CD14-positive monocyte (primary cell): ENCODE measurements around the gene SRRD. TPM values are rescaled to one million over a fixed set of nuclear protein-coding genes. Genes with fewer than 3 reads are reported as not detected.

ENCODE experiments used
- DNase-seq, 3 donors: peaks; one replicate each; pipeline ENCODE4 v3.0.0-alpha.2; 2011 to 2022
- H2AFZ ChIP-seq: 2 replicates; pipeline ENCODE4 v1.6.0; 2012; ENCODE audit warnings: mild to moderate bottlenecking, low read depth, low read length, inconsistent platforms; ENCODE audit not compliant: insufficient read depth, poor library complexity, severe bottlenecking
- H3K27ac ChIP-seq, 2 donors: 1 replicate in 1 of 2; 2 replicates in 1 of 2; pipeline ENCODE4 v1.5.1; 2012 to 2013; ENCODE audit warnings: low read length in 2 of 2, control low read depth in 1 of 2, inconsistent platforms in 1 of 2, low read depth in 1 of 2, mild to moderate bottlenecking in 1 of 2
- H3K27me3 ChIP-seq, 2 donors: one replicate each; pipeline versions ENCODE4 v1.6.0 to v1.6.1; 2011 to 2013; ENCODE audit warnings: low read length in 2 of 2; ENCODE audit not compliant: control insufficient read depth in 2 of 2, insufficient read depth in 2 of 2
- H3K36me3 ChIP-seq, 2 donors: replicated peaks in 1 of 2; 1 replicate in 1 of 2; 2 replicates in 1 of 2; pipeline versions ENCODE4 v1.5.1 to v1.6.1; 2012 to 2013; ENCODE audit warnings: low read length in 2 of 2, control low read depth in 1 of 2, inconsistent platforms in 1 of 2, mild to moderate bottlenecking in 1 of 2; ENCODE audit not compliant: insufficient read depth in 2 of 2, control insufficient read depth in 1 of 2
- H3K4me1 ChIP-seq, 2 donors: 1 replicate in 1 of 2; 2 replicates in 1 of 2; pipeline versions ENCODE4 v1.5.1 to v1.6.1; 2012 to 2013; ENCODE audit warnings: low read length in 2 of 2, control low read depth in 1 of 2, inconsistent platforms in 1 of 2, mild to moderate bottlenecking in 1 of 2, moderate library complexity in 1 of 2; ENCODE audit not compliant: insufficient read depth in 2 of 2, control insufficient read depth in 1 of 2
- H3K4me2 ChIP-seq: replicated peaks from 2 replicates; pipeline ENCODE3; 2012; ENCODE audit warnings: low read length, moderate library complexity, mild to moderate bottlenecking; ENCODE audit not compliant: poor library complexity, severe bottlenecking; ENCODE audit errors: extremely low read depth
- H3K4me3 ChIP-seq, 3 experiments: fragments of 200-600 bp in 1 of 3; sonication (generic) in 1 of 3; replicated peaks in 1 of 3; 1 replicate in 2 of 3; 2 replicates in 1 of 3; pipeline ENCODE4 v1.5.1; 2011 to 2013; ENCODE audit warnings: low read length in 3 of 3, mild to moderate bottlenecking in 3 of 3, control low read depth in 2 of 3, low read depth in 2 of 3, inconsistent platforms in 1 of 3, moderate library complexity in 1 of 3
- H3K79me2 ChIP-seq: 2 replicates; pipeline ENCODE4 v1.6.0; 2012; ENCODE audit warnings: mild to moderate bottlenecking, control low read depth, inconsistent platforms, low read length, moderate library complexity; ENCODE audit not compliant: insufficient read depth
- H3K9ac ChIP-seq: 2 replicates; pipeline ENCODE4 v1.6.0; 2017; ENCODE audit warnings: low read length, mild to moderate bottlenecking; ENCODE audit not compliant: insufficient read depth, poor library complexity, severe bottlenecking
- H3K9me3 ChIP-seq, 2 donors: replicated peaks in 1 of 2; 1 replicate in 1 of 2; 2 replicates in 1 of 2; pipeline versions ENCODE4 v1.5.1 to v1.6.1; 2012 to 2013; ENCODE audit warnings: low read length in 2 of 2, control low read depth in 1 of 2; ENCODE audit not compliant: control insufficient read depth in 1 of 2, insufficient read depth in 1 of 2
- H4K20me1 ChIP-seq: 2 replicates; pipeline ENCODE4 v1.6.0; 2012; ENCODE audit warnings: mild to moderate bottlenecking, low read length, control low read depth, moderate library complexity; ENCODE audit not compliant: insufficient read depth
- H3K27ac Mint-ChIP-seq, 7 donors: one replicate each; pipeline ENCODE4 v1.8.0; 2020; ENCODE audit warnings: mild to moderate bottlenecking in 7 of 7, mixed read lengths in 7 of 7, moderate library complexity in 6 of 7, inconsistent platforms in 2 of 7
- H3K27me3 Mint-ChIP-seq, 3 donors: one replicate each; pipeline ENCODE4 v1.8.0; 2021 to 2022; ENCODE audit warnings: low read depth in 3 of 3, mild to moderate bottlenecking in 3 of 3, mixed read lengths in 3 of 3, moderate library complexity in 3 of 3, inconsistent platforms in 1 of 3
- H3K36me3 Mint-ChIP-seq, 2 donors: one replicate each; pipeline ENCODE4 v1.8.0; 2020; ENCODE audit warnings: mixed read lengths in 2 of 2, inconsistent platforms in 1 of 2, mild to moderate bottlenecking in 1 of 2
- H3K4me1 Mint-ChIP-seq: one replicate; pipeline ENCODE4 v1.8.0; 2020; ENCODE audit warnings: mild to moderate bottlenecking, mixed read lengths
- H3K4me3 Mint-ChIP-seq, 2 donors: one replicate each; pipeline ENCODE4 v1.8.0; 2020; ENCODE audit warnings: mild to moderate bottlenecking in 2 of 2, mixed read lengths in 2 of 2, moderate library complexity in 1 of 2
- H3K9me3 Mint-ChIP-seq, 7 donors: one replicate each; pipeline ENCODE4 v1.8.0; 2020 to 2022; ENCODE audit warnings: mixed read lengths in 7 of 7, mild to moderate bottlenecking in 6 of 7, moderate library complexity in 6 of 7, inconsistent platforms in 2 of 7
- CTCF ChIP-seq: fragments of 200-600 bp; IDR thresholded peaks from one replicate; pipeline ENCODE4 v1.8.0; 2022; ENCODE audit warnings: antibody characterized with exemption, mild to moderate bottlenecking
- WGBS: methylation state at CpG from one replicate; pipeline ENCODE4 v1.1.5; 2013; ENCODE audit warnings: missing lambda C conversion rate; ENCODE audit not compliant: insufficient coverage; 5-methylcytosine and 5-hydroxymethylcytosine counted together
- intact Hi-C, 2 donors: fragments of 100-400 bp; cut with micrococcal nuclease; formaldehyde crosslinking; loops; one replicate each; pipeline versions ENCODE4 v1.15.0 to v1.15.1; 2023
- polyA plus RNA-seq, 3 donors: library from polyadenylated mRNA; depleted of rRNA in 1 of 3; unstranded in 2 of 3; stranded (reverse) in 1 of 3; fragments of 300-500 nt in 2 of 3; fragments of >200 nt in 1 of 3; fragmentation: Illumina TruSeq in 2 of 3; gene quantifications; 1 replicate in 2 of 3; 2 replicates in 1 of 3; pipeline ENCODE4 v1.2.3, GENCODE V29; 2012 to 2021

SRRD gene
- polyA plus RNA-seq, 3 donors, result 3.7 to 15.0 (median 10.0) TPM

GRCh38 chr22:26516503-26516902, 32.8 kb downstream of the SRRD start:
- Histone ChIP-seq H3K79me2 (peaks cover 11% of the 10 kb centered on the region), H3K4me3 (no peak overlapping the region), H3K27ac (no peak overlapping the region), H4K20me1 (no peaks in the 10 kb centered on the region), H3K9me3 (no peaks in the 10 kb centered on the region), H3K9ac (no peak overlapping the region), H2AFZ (no peak overlapping the region), H3K36me3 (no peaks in the 10 kb centered on the region), H3K27me3 (no peaks in the 10 kb centered on the region), H3K4me2 (no peak overlapping the region), H3K4me1 (peaks cover 10 to 12% of the 10 kb centered on the region in 2 donors)
- Mint-ChIP-seq H3K27ac (no peak overlapping the region), H3K4me3 (no peak overlapping the region), H3K36me3 (peaks cover 0 to under 1% of the 10 kb centered on the region in 2 donors), H3K9me3 (no peaks in the 10 kb centered on the region), H3K27me3 (no peaks in the 10 kb centered on the region), H3K4me1 (peaks cover 12% of the 10 kb centered on the region)
- 88% methylated on average over 1 of the region's 1 CpG for WGBS
- no peak for DNase-seq
- intact Hi-C loops, result no loop called here
- no peak for TF ChIP-seq CTCF

- intact Hi-C loops, result no loop called here
- Histone ChIP-seq H3K36me3 (peaks cover 0 to 5% of the 10 kb centered on the region in 2 donors), H3K9me3 (no peaks in the 10 kb centered on the region), H3K4me2 (no peak overlapping the region), H3K27ac (no peak overlapping the region), H3K9ac (no peak overlapping the region), H3K4me3 (no peak overlapping the region), H3K27me3 (no peaks in the 10 kb centered on the region), H3K4me1 (peaks cover 6% of the 10 kb centered on the region in 2 donors), H3K79me2 (peaks cover 1% of the 10 kb centered on the region), H2AFZ (no peak overlapping the region), H4K20me1 (no peaks in the 10 kb centered on the region)
- no peak for TF ChIP-seq CTCF
- Mint-ChIP-seq H3K4me3 (no peak overlapping the region), H3K9me3 (no peaks in the 10 kb centered on the region), H3K27ac (no peak overlapping the region), H3K4me1 (peaks cover 8% of the 10 kb centered on the region), H3K27me3 (no peaks in the 10 kb centered on the region), H3K36me3 (peaks cover under 1 to 5% of the 10 kb centered on the region in 2 donors)
- WGBS, result no CpG with 5 or more reads among the region's 5 CpGs
- no peak for DNase-seq
Observed at GRCh38 chr22:26517429-26517828, 33.8 kb downstream of the SRRD start.
